ENCODE results near the gene P3H2.

GRCh38 chr3:190076601-190077394 lies 43.9 kb downstream of the P3H2 start:
- TF ChIP-seq CTCF (IDR thresholded peaks at IDR 0.05) (no peak), EZH2 (IDR thresholded peaks at IDR 0.05; ENCODE audit: borderline replicate concordance, insufficient read depth, low read depth, low read length, poor library complexity, severe bottlenecking) (no peak)

All from B cell (primary cell).